M059J (cell line): Measurements from ENCODE around the gene ILRUN. TPM values are rescaled to one million over a fixed set of nuclear protein-coding genes. Genes with fewer than 3 reads are reported as not detected.
"Not testable (repeated sequence)": the region's sequence is repeated elsewhere in the genome, so short reads cannot be mapped to it uniquely, and the experiment has no call there.

Source experiments
- DNase-seq: peaks from one replicate; pipeline ENCODE4 v3.0.0-alpha.2; 2012; ENCODE audit warnings: low read depth
- total RNA-seq: library from RNA; depleted of rRNA; stranded (reverse); fragments of >200 nt; shearing (Covaris generic); gene quantifications from 2 replicates; pipeline ENCODE4 v1.2.3, GENCODE V29; 2014

Gene ILRUN
- total RNA-seq, 1 experiment from 2014 or later = 82.9 TPM

DNA sequence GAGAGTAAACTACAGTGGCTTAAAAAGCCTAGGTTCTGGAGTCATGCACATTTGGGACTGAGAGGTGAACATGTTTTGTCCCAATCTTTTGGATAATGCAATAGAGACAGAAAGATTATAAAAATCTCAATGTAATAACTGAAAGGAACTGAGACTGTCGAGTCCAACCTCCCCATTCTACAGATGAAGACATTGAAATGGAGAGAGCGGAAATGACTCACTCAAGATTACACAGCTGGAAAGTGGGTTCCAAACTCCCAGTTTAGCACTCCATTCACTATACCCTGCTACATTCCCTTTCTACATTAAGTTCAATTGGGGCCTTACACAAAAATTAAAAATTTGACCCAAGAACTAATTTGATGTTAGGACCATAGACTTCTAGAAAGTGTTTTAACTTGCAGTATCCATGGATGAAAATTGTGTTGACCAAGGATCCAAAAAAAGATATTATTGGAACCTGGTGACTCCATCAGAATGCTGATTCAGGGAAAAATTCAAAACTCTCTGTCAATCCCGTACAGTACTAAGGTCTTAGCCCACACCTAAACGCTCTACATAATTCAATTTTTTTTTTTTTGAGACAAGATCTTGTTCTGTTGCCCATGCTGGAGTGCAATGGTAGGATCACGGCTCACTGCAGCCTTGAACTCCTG lies 1.5 kb upstream of the ILRUN start:
- DNase-seq = no peak

DNA sequence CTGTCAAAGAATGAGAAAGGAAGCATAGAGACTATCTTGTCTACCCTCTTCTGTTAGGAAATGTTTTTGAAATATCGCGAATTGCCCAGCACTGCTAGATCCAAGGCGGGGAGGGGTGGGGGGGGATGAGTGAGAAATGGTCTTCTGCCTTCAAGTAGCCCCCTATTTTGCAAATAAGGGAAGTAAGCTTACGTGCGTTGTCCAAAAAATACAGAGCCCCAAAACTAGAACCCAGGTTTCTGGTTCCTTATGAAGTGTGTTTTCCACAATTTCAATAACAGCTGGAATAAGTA lies 923 bp upstream of the ILRUN start:
- no peak for DNase-seq

DNA sequence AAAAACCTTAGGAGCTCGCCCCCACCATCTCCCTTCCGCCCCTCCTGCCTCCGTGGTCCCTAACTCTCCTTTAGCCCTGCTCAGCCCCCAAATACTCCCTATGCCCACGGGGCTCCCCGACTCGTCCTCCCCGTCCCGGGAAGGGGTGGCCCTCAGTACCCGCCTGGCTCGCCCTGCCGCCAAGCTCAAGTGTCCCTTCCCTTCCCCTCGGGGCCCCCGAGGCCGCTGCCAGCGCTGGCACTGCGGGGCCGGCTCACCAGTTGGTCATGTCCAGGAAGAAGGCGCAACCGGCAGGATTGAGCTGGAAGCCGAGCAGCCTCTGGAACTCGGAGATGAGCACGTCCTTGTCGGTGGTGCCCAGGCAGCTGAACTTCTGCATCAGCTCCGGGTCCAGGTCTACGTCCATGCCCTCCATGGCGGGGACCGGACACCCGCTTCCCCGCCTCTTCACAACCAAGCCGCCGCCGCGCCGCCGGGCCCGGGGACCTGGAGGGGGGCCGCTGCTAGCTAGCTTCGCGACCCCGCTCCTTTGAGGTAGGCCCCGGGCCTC lies 303 bp downstream of the ILRUN start:
- peak; percentile 62 for DNase-seq

- peak; percentile 16 for DNase-seq
These were observed 808 bp downstream of the ILRUN start for GRCh38 chr6:34695729-34696188.

GRCh38 chr6:34692280-34692679 lies 4.3 kb downstream of the ILRUN start:
- no peak for DNase-seq

- no peak for DNase-seq
These were observed 6.8 kb downstream of the ILRUN start for GRCh38 chr6:34689742-34690141.

DNA sequence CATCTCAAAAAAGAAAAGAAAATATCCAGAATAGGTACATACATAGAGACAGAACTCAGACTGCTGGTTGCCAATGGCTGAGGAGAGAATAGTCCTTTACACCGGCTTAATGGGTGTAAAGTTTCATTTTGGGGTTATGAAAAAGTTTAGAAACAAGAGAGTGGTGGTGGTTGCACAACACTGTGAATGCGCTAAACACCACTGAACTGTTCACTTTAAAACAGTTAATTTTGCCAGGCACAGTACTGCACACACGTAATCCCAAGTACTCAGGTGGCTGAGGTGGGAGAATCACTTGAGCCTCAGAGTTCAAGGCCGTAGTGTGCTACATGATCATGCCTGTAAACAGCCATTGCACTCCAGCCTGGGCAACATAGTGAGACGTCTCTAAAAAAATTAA lies 7.6 kb downstream of the ILRUN start:
- DNase-seq = no peak

DNA sequence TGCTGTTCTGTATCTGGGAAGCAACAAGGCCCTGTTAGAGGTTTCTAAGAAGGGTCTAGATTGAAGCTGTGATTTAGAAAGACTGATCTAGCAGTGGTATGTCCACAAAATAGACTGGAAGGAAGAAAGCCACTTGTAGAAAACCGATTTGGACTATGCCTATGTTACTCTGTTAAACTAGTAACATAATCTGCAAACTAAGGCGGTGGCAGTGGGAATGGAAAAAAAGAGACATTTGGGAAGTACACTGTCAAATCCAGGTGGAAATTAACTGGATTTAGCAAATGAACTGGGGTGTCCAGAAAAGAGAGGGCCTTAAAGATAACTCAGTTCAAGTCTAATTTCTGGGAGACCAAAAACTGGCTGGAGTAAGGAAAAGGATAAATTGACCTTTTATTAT lies 11.6 kb downstream of the ILRUN start:
- no peak for DNase-seq

- no peak for DNase-seq
These were observed 12.2 kb downstream of the ILRUN start for GRCh38 chr6:34684364-34684763.

GRCh38 chr6:34680802-34681515 lies 15.6 kb downstream of the ILRUN start:
- peak; percentile 85 for DNase-seq

GRCh38 chr6:34680313-34680712 lies 16.3 kb downstream of the ILRUN start:
- not testable (repeated sequence) for DNase-seq

DNA sequence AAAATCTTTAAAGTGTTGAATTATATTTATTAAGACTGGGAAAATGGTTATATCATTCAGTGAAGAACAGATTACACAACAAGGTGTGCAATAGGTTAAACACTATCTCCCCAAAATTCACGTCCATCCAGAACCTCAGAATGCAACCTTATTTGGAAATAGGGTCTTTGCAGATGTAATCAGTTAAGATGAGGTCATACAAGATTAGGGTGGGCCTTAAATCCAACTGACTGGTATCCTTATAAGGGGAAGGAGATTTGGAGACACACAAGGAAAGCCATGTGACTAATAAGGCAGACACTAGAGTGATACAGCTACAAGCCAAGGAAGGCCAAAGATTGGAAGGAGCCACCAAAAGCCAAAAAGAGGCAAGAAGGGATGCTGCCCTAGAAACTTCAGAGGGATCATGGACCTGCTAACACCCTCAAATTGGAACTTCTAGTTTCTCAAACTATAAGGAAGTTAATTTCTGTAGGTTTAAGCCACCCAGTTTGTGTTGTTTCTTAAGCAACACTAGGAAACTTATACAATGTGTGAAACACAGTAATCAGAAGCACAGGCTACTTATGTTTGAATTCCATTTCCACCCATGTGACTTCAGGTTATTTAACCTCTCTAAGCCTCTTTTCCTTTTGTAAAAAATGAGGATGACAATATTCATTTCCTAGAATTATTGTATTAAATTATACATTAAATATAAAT lies 16.9 kb downstream of the ILRUN start:
- DNase-seq = no peak

- no peak for DNase-seq
These were observed 20.4 kb downstream of the ILRUN start for GRCh38 chr6:34676140-34676539.

DNA sequence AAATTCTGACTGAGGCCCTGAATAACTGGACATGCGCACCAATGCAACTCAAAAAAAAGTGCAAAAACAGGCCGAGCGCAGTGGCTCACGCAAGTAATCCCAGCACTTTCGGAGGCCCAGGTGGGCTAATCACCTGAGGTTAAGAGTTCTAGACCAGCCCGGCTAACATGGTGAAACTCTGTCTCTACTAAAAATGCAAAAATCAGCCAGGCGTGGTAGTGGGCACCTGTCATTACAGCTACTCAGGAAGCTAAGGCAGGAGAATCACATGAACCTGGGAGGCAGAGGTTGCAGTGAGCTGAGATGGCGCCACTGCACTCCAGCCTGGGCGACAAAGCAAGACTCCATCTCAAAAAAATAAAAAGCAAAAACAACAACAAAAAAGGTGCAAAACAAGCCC lies 21.6 kb downstream of the ILRUN start:
- DNase-seq = not testable (repeated sequence)

DNA sequence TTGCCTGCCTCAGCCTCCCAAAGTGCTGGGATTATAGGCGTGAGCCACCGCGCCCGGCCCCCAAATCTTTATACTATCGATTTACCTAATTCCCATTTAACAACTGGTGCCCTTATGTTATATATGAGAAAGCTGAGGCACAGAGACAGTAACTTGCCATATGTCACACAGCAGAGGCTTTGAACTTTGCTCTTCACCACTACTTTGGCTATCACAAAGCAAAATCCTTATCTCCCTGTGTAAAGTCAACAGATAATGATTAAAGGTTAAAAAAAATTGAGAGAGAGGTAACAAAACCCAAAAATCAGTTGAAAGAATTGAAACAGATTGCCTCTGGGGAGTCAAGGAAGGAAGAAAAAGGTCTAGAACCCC lies 22.3 kb downstream of the ILRUN start:
- DNase-seq = no peak

GRCh38 chr6:34673064-34673463 lies 23.5 kb downstream of the ILRUN start:
- DNase-seq = no peak

- no peak for DNase-seq
These were observed 23.9 kb downstream of the ILRUN start for GRCh38 chr6:34672657-34673043.

- DNase-seq = peak; percentile 53
These were observed 24.5 kb downstream of the ILRUN start for GRCh38 chr6:34671801-34672656.

DNA sequence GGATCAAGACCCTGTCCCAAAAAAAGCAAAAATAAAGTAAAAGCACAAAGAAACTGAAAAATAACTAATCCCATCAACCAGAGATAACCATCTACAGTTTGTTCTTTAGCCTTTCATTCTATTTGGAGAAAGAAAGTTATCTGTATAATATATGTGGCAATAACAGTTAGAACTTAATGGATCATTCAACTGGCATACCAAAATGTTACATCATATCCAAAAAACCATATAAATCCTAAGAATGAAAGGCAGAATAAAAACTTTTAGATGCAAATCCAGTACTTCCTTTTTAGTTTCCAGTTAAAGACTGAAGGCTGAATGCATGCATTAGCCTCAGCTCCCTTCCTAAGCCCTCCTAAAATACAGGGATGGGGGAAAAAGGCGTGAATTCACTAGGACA lies 25.2 kb downstream of the ILRUN start:
- no peak for DNase-seq

- not testable (repeated sequence) for DNase-seq
These were observed 27.8 kb downstream of the ILRUN start for GRCh38 chr6:34668799-34669198.

DNA sequence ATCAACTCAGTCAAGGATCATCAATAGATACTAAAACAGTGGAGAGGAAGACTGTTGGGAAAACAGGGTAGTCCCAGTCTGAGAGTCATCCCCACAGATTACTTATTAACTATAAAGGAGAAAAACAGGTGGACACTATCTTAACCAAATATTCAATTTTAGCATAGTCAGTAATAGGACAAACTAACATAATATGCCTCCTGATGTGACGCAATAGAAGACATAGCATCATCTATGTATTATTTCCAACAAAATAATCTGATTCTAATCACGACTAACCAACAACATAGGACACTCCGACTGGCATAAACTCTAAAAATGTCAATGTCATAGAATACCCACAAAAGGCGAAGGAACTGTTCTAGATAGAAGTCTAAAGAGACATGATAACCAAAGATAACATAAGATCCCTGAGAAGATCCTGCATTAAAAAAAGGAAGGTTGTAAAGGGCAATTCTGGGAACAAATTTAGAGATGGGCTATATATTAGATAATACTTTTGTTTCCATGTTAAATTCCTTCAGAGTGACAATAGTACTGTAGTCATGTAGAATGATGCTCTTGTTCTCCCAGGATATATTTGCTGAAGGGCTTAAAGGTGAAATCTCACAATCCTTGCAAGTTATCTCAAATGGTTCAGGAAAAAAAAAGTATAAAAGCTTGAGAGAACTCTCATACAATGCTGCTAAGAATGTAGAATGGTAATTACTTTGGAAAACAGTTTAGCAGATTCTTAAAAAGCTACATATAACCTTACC lies 28.9 kb downstream of the ILRUN start:
- no peak for DNase-seq
